Natural killer cell (primary cell): ENCODE data around the gene FAM131A. TPM values are rescaled to one million over a fixed set of nuclear protein-coding genes. Genes with fewer than 3 reads are reported as not detected.

Experiments
- ATAC-seq, 3 donors: fragments of 150-1000 bp in 2 of 3; fragments of 200-7000 bp in 1 of 3; cut with Tn5 transposase; 1 replicate in 1 of 3; 2 replicates in 2 of 3; pipeline ENCODE4 v1.10.0; 2021; ENCODE audit warnings: mild to moderate bottlenecking in 2 of 3, moderate library complexity in 2 of 3
- DNase-seq, 2 donors: peaks; one replicate each; pipeline versions ENCODE4 v3.0.0 to v3.0.0-alpha.2; 2013 to 2021; ENCODE audit warnings: mixed read lengths in 1 of 2
- H3K27ac ChIP-seq: one replicate; pipeline ENCODE4 v1.5.1; 2013; ENCODE audit warnings: mild to moderate bottlenecking, low read length
- H3K27me3 ChIP-seq: one replicate; pipeline ENCODE4 v1.6.1; 2013; ENCODE audit warnings: low read length; ENCODE audit not compliant: control insufficient read depth, insufficient read depth
- H3K36me3 ChIP-seq: one replicate; pipeline ENCODE4 v1.6.1; 2013; ENCODE audit warnings: low read length; ENCODE audit not compliant: control insufficient read depth, insufficient read depth
- H3K4me1 ChIP-seq: one replicate; pipeline ENCODE4 v1.6.1; 2013; ENCODE audit warnings: low read length; ENCODE audit not compliant: control insufficient read depth, insufficient read depth
- H3K4me3 ChIP-seq: one replicate; pipeline ENCODE4 v1.5.1; 2013; ENCODE audit warnings: low read length
- H3K9me3 ChIP-seq: one replicate; pipeline ENCODE4 v1.6.1; 2013; ENCODE audit warnings: low read length; ENCODE audit not compliant: control insufficient read depth, insufficient read depth
- H3K27ac Mint-ChIP-seq, 2 donors: one replicate each; pipeline ENCODE4 v1.8.0; 2022; ENCODE audit warnings: mild to moderate bottlenecking in 2 of 2, mixed read lengths in 2 of 2, moderate library complexity in 1 of 2
- H3K27me3 Mint-ChIP-seq, 2 donors: one replicate each; pipeline ENCODE4 v1.8.0; 2022; ENCODE audit warnings: low read depth in 2 of 2, mixed read lengths in 2 of 2
- H3K36me3 Mint-ChIP-seq: one replicate; pipeline ENCODE4 v1.8.0; 2022; ENCODE audit warnings: mixed read lengths
- H3K4me1 Mint-ChIP-seq, 2 donors: one replicate each; pipeline ENCODE4 v1.8.0; 2022; ENCODE audit warnings: mixed read lengths in 2 of 2
- H3K4me3 Mint-ChIP-seq: one replicate; pipeline ENCODE4 v1.8.0; 2022; ENCODE audit warnings: mild to moderate bottlenecking, moderate library complexity, mixed read lengths
- H3K9me3 Mint-ChIP-seq, 2 donors: one replicate each; pipeline ENCODE4 v1.8.0; 2022; ENCODE audit warnings: mixed read lengths in 2 of 2
- CTCF ChIP-seq: fragments of 200-600 bp; IDR thresholded peaks from one replicate; pipeline ENCODE4 v1.8.0; 2022; ENCODE audit warnings: antibody characterized with exemption
- WGBS: methylation state at CpG from one replicate; pipeline ENCODE4 v1.1.7; 2013; ENCODE audit warnings: missing lambda C conversion rate; ENCODE audit not compliant: insufficient coverage; 5-methylcytosine and 5-hydroxymethylcytosine counted together
- intact Hi-C: fragments of 100-400 bp; cut with micrococcal nuclease; formaldehyde crosslinking; loops from one replicate; pipeline ENCODE4 v1.14.2; 2022
- total RNA-seq, 4 donors: library from RNA; stranded (reverse); fragments of 120-200 nt in 1 of 4; gene quantifications; one replicate each; pipeline versions ENCODE4 v1.2.3 to v1.2.4, GENCODE V29; 2013 to 2022

FAM131A gene
- total RNA-seq, 3 donors from 2014 or later (not counting 1 experiment from before 2014, with no cell fraction given) = 6.9 to 8.8 (median 8.5) TPM

GRCh38 chr3:184395320-184395660, 57.9 kb downstream of the FAM131A start:
- H3K36me3 Mint-ChIP-seq = no peaks in the 10 kb centered on the region
- Histone ChIP-seq H3K36me3 (no peaks in the 10 kb centered on the region), H3K27me3 (no peaks in the 10 kb centered on the region), H3K4me3 (no peak overlapping the region), H3K9me3 (no peaks in the 10 kb centered on the region), H3K4me1 (no peaks in the 10 kb centered on the region), H3K27ac (no peak overlapping the region)
- H3K9me3 Mint-ChIP-seq = no peaks in the 10 kb centered on the region
- H3K27ac Mint-ChIP-seq = no peak overlapping the region
- DNase-seq (no peak), ATAC-seq (no peak)
- intact Hi-C loops = no loop called here
- no peaks in the 10 kb centered on the region for H3K4me1 Mint-ChIP-seq
- peaks cover 10 to 17% of the 10 kb centered on the region in 2 donors for H3K27me3 Mint-ChIP-seq
- WGBS = 96% methylated on average over 4 of the region's 5 CpGs
- no peak overlapping the region for H3K4me3 Mint-ChIP-seq
- no peak for TF ChIP-seq CTCF

Other genes with a start within 250 kb of the FAM131A start
- gene HTR3E, start 240.5 kb upstream of the FAM131A start, total RNA-seq = not detected
- gene EIF2B5, start 202.2 kb upstream of the FAM131A start, total RNA-seq = 10 to 100 TPM; 44.5 to 59.4 (median 54.8) TPM
- gene DVL3, start 182.2 kb upstream of the FAM131A start, total RNA-seq = 10 to 100 TPM; 59.1 to 77.5 (median 59.7) TPM
- gene AP2M1, start 162.7 kb upstream of the FAM131A start, total RNA-seq = 100 to 1,000 TPM; 157 to 188 (median 168) TPM
- 100 to 1,000 TPM; 128 to 168 (median 157) TPM for gene ABCF3, start 151.4 kb upstream of the FAM131A start, total RNA-seq
- under 1 TPM in 2 of 3 donors, not detected in 1; 0.14 to 0.23 TPM for gene VWA5B2, start 108.0 kb upstream of the FAM131A start, total RNA-seq
- 10 to 100 TPM; 18.4 to 21.8 (median 20.4) TPM for gene ALG3, start 88.6 kb upstream of the FAM131A start, total RNA-seq
- under 1 TPM; 0.73 to 0.80 (median 0.79) TPM for gene EEF1AKMT4, start 87.9 kb upstream of the FAM131A start, total RNA-seq
- gene CAMK2N2, start 76.0 kb upstream of the FAM131A start, total RNA-seq = under 1 TPM in 2 of 3 donors, not detected in 1; 0.71 to 0.82 TPM
- gene ECE2, start 61.6 kb upstream of the FAM131A start, total RNA-seq = not detected
- gene PSMD2, start 38.4 kb upstream of the FAM131A start, total RNA-seq = 100 to 1,000 TPM; 218 to 237 (median 231) TPM
- gene EIF4G1, start 23.0 kb upstream of the FAM131A start, total RNA-seq = 100 to 1,000 TPM; 220 to 235 (median 227) TPM
- gene CLCN2, start 24.0 kb downstream of the FAM131A start, total RNA-seq = 1 to 10 TPM; 7.8 to 8.2 (median 8.1) TPM
- gene POLR2H, start 24.1 kb downstream of the FAM131A start, total RNA-seq = 10 to 100 TPM; 33.0 to 49.8 (median 41.1) TPM
- gene THPO, start 40.6 kb downstream of the FAM131A start, total RNA-seq = not detected
- gene CHRD, start 42.5 kb downstream of the FAM131A start, total RNA-seq = under 1 TPM in 1 of 3 donors, not detected in 2; 0.78 TPM
- not detected for gene EPHB3, start 224.2 kb downstream of the FAM131A start, total RNA-seq